ENCODE data around the gene OSBP2. TPM values are rescaled to one million over a fixed set of nuclear protein-coding genes. Genes with fewer than 3 reads are reported as not detected.

Gene OSBP2
- total RNA-seq, 4 donors from 2014 or later, result 3.3 to 7.7 (median 4.6) TPM; not detected in 1

DNA sequence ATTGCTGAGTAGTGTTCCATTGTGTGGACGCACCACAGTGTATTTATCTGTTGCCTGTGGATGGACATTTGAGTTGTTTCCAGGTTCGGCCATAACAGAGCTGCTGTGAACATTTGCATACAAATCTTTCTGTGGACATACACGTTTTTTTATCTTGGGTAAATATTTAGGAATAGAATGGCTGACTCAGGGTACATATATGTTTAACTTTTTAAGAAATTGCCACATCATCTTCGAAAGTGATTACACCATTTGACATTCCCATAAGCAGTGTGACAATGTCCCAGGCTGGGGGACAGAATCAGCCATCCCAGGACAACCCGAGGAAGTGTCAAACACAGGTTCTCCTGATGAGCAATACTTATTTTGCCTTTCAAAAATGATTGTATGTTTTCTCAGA lies 87.9 kb downstream of the OSBP2 start:
- no peak for DNase-seq
- Histone ChIP-seq H3K4me3 (no peak overlapping the region), H3K4me1 (no peaks in the 10 kb centered on the region)

DNA sequence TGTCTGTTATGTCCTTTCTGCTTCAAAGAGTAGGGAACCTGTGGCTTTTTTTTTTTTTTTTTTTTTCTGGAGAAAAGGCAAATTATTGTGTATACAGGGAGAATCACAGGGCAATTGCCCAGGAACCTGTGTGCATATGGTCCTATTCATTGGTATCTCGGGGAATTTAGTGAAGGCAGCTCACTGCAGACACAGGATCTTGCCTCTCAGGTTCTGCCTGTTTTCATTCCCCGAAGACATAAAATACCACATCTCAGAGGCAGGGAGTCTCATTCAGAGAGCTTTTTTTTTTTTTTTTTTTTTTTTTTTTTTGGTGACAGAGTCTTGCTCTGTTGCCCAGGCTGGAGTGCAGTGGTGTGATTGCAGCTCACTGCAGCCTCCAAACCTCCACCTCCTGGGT lies 88.3 kb downstream of the OSBP2 start:
- DNase-seq, result no peak
- H3K27me3 ChIP-seq, result no peaks in the 10 kb centered on the region
- no peaks in the 10 kb centered on the region for H3K9me3 ChIP-seq
- H3K4me1 ChIP-seq, result no peaks in the 10 kb centered on the region
- H3K4me3 ChIP-seq, result no peak overlapping the region
- TF ChIP-seq, protein P1, sequence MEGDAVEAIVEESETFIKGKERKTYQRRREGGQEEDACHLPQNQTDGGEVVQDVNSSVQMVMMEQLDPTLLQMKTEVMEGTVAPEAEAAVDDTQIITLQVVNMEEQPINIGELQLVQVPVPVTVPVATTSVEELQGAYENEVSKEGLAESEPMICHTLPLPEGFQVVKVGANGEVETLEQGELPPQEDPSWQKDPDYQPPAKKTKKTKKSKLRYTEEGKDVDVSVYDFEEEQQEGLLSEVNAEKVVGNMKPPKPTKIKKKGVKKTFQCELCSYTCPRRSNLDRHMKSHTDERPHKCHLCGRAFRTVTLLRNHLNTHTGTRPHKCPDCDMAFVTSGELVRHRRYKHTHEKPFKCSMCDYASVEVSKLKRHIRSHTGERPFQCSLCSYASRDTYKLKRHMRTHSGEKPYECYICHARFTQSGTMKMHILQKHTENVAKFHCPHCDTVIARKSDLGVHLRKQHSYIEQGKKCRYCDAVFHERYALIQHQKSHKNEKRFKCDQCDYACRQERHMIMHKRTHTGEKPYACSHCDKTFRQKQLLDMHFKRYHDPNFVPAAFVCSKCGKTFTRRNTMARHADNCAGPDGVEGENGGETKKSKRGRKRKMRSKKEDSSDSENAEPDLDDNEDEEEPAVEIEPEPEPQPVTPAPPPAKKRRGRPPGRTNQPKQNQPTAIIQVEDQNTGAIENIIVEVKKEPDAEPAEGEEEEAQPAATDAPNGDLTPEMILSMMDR (IDR thresholded peaks at IDR 0.05), result no peak
- TF ChIP-seq POLR2A (IDR thresholded peaks at IDR 0.05), result no peak
- no peak overlapping the region for H3K27ac ChIP-seq
- H3K36me3 ChIP-seq, result no peaks in the 10 kb centered on the region
- intact Hi-C loops (cut with DNase I; ENCODE audit: low total_unique reads), result no loop called here

More for the DNA sequence above, 87.9 kb downstream of the OSBP2 start:
- Histone ChIP-seq H3K36me3 (no peaks in the 10 kb centered on the region), H3K27ac (no peak overlapping the region), H3K9me3 (no peaks in the 10 kb centered on the region), H3K27me3 (no peaks in the 10 kb centered on the region)
- intact Hi-C loops (cut with DNase I; ENCODE audit: low total_unique reads), result no loop called here
- TF ChIP-seq POLR2A (IDR thresholded peaks at IDR 0.05), result no peak
- TF ChIP-seq, protein P1 (IDR thresholded peaks at IDR 0.05), result no peak

DNA sequence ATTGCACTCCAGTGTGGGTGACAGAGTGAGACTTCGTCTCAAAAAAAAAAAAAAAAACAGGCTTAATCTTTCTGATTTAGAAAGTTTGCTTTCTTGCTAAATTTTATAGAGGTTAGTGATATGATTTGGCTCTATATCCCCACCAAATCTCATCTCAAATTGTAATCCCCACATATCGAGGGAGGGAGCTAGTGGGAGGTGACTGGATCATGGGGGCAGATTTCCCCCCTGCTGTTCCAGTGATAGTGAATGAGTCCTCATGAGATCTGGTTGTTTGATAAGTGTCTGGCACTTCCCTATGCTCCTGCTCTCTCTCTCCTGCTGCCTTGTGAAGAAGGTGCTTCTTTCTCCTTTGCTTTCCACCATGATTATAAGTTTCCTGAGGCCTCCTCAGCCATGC lies 90.9 kb downstream of the OSBP2 start:
- no peaks in the 10 kb centered on the region for H3K9me3 ChIP-seq
- H3K27me3 ChIP-seq, result no peaks in the 10 kb centered on the region
- H3K4me3 ChIP-seq, result no peak overlapping the region
- H3K36me3 ChIP-seq, result no peaks in the 10 kb centered on the region
- no peak for DNase-seq
- TF ChIP-seq, protein P1 (IDR thresholded peaks at IDR 0.05), result no peak
- no peak for TF ChIP-seq POLR2A (IDR thresholded peaks at IDR 0.05)
- no peaks in the 10 kb centered on the region for H3K4me1 ChIP-seq
- no peak overlapping the region for H3K27ac ChIP-seq
- intact Hi-C loops (cut with DNase I; ENCODE audit: low total_unique reads), result no loop called here

DNA sequence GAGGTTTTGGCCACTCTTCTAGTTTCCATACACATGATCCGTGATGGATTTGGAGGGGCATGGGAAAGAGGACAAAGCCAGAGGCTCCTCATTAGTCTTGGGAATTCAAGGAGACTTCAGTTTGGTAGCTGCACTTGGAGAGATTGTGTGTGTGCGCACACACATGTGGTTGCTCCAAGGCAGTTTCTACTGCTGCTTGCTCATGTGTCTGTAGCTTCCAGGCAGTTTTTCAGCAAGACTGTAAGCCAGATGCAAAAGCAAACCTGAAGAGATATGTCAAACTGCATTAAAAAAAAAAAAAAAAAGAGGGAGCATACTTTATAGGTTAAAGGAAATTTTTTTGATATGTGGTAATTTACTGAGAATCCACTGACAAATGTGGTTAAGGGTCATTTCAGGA lies 95.7 kb downstream of the OSBP2 start:
- no peak overlapping the region for H3K4me3 ChIP-seq
- no peaks in the 10 kb centered on the region for H3K27me3 ChIP-seq
- H3K4me1 ChIP-seq, result no peaks in the 10 kb centered on the region
- TF ChIP-seq, protein P1 (IDR thresholded peaks at IDR 0.05), result no peak
- no peak for TF ChIP-seq POLR2A (IDR thresholded peaks at IDR 0.05)
- no peak overlapping the region for H3K27ac ChIP-seq
- H3K9me3 ChIP-seq, result no peaks in the 10 kb centered on the region
- intact Hi-C loops (cut with DNase I; ENCODE audit: low total_unique reads), result no loop called here
- no peak for DNase-seq
- H3K36me3 ChIP-seq, result no peaks in the 10 kb centered on the region

DNA sequence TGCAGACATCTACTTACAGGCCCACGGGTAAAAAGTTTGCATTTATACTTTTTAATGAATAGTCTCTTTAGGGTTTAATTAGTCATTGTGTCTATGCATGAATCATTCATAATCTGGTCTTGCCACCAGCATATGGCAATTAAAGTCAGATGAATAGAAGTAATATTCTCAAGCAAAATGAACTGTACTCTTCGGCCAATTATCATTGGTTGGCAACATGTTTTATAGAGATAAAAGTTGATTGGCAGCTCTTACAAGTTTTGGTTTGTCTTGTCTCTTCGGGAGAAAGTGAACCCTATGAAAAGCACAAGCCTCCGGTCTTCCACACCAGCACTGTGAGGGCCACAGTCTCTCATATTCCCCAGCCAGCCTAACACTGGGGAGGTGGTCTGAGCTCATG lies 97.8 kb downstream of the OSBP2 start:
- Histone ChIP-seq H3K4me1 (no peaks in the 10 kb centered on the region), H3K9me3 (no peaks in the 10 kb centered on the region), H3K27me3 (no peaks in the 10 kb centered on the region), H3K27ac (no peak overlapping the region), H3K4me3 (no peak overlapping the region), H3K36me3 (no peaks in the 10 kb centered on the region)
- intact Hi-C loops (cut with DNase I; ENCODE audit: low total_unique reads), result no loop called here
- DNase-seq, result no peak
- no peak for TF ChIP-seq POLR2A (IDR thresholded peaks at IDR 0.05)
- TF ChIP-seq, protein P1 (IDR thresholded peaks at IDR 0.05), result no peak
